Astrocyte of the cerebellum (primary cell): Measurements from ENCODE around the gene MYLK.
"Not testable (repeated sequence)": the region's sequence is repeated elsewhere in the genome, so short reads cannot be mapped to it uniquely, and the experiment has no call there.

Experiments
- DNase-seq: peaks from one replicate; pipeline ENCODE4 v3.0.0-alpha.2; 2011; ENCODE audit warnings: low read depth
- H3K4me3 ChIP-seq: 2 replicates; pipeline ENCODE4 v1.5.1; 2011; ENCODE audit warnings: mild to moderate bottlenecking, low read depth, low read length, moderate library complexity
- CTCF ChIP-seq: IDR thresholded peaks from 2 replicates; pipeline ENCODE4 v1.5.1; 2012; ENCODE audit warnings: low read length, low read depth, moderate library complexity, mild to moderate bottlenecking; ENCODE audit errors: missing control alignments
- in situ Hi-C: cut with HindIII; loops from 2 replicates; pipeline ENCODE4 v1.10.0; 2017; ENCODE audit warnings: low sequenced_read_pairs

The MYLK gene

GRCh38 chr3:123724306-123724705 lies 159.8 kb downstream of the MYLK start:
- in situ Hi-C loops: no loop called here
- DNase-seq: no peak

GRCh38 chr3:123723522-123724168 lies 160.5 kb downstream of the MYLK start:
- peak; percentile 92 for TF ChIP-seq CTCF
- peak; percentile 69 for DNase-seq
- H3K4me3 ChIP-seq: no peak overlapping the region
- in situ Hi-C loops: no loop called here

More at GRCh38 chr3:123724306-123724705, 159.8 kb downstream of the MYLK start:
- H3K4me3 ChIP-seq: no peak overlapping the region
- peak; percentile 45 for TF ChIP-seq CTCF

GRCh38 chr3:123723070-123723469 lies 161.1 kb downstream of the MYLK start:
- H3K4me3 ChIP-seq: no peak overlapping the region
- TF ChIP-seq CTCF: no peak
- no peak for DNase-seq
- in situ Hi-C loops: no loop called here

- in situ Hi-C loops: no loop called here
- TF ChIP-seq CTCF: no peak
- H3K4me3 ChIP-seq: no peak overlapping the region
- no peak for DNase-seq
Observed at GRCh38 chr3:123722456-123722855, 161.7 kb downstream of the MYLK start.

GRCh38 chr3:123722021-123722420 lies 162.1 kb downstream of the MYLK start:
- in situ Hi-C loops: no loop called here
- TF ChIP-seq CTCF: no peak
- H3K4me3 ChIP-seq: no peak overlapping the region
- DNase-seq: no peak

GRCh38 chr3:123721095-123721689 lies 162.9 kb downstream of the MYLK start:
- H3K4me3 ChIP-seq, DNase-seq, in situ Hi-C loops: not testable (repeated sequence)

- in situ Hi-C loops: no loop called here
- no peak overlapping the region for H3K4me3 ChIP-seq
Observed at GRCh38 chr3:123720638-123721037, 163.5 kb downstream of the MYLK start.

More at GRCh38 chr3:123720638-123721037, 163.5 kb downstream of the MYLK start:
- no peak for TF ChIP-seq CTCF
- no peak for DNase-seq
